K562 (cell line): ENCODE data around the gene CGB3. TPM values are rescaled to one million over a fixed set of nuclear protein-coding genes. Genes with fewer than 3 reads are reported as not detected.
A peak's percentile ranks its signal among the peaks of the same experiment; 100 is the strongest.

Experiments used
- ATAC-seq: fragments of 200-7000 bp; cut with Tn5 transposase; 3 replicates; pipeline ENCODE4 v1.9.1; 2020; ENCODE audit warnings: moderate library complexity
- BruUV-seq: library from RNA; stranded (reverse); fragments of 400-500 nt; replicated peaks from 2 replicates; lab custom pipeline; 2021; lab: Mats Ljungman, UMichigan
- CTCF ChIA-PET: fragments of 300-600 bp; formaldehyde crosslinking; extraction: SDS; loops from one replicate; lab custom pipeline; 2021; ENCODE audit warnings: low intra/inter-chr PET ratio; lab: Yijun Ruan, JAX
- POLR2A ChIA-PET: fragments of 300-600, 350-650 bp; sonication (Branson Sonifier 250); formaldehyde crosslinking; extraction: SDS; loops from one replicate; lab custom pipeline; 2021; ENCODE audit warnings: antibody characterized with exemption, inconsistent platforms; lab: Yijun Ruan, JAX
- DNase-seq, 4 experiments: peaks; one replicate each; pipeline versions ENCODE4 v3.0.0 to v3.0.0-alpha.2; 2011 to 2018; ENCODE audit warnings: low spot score in 3 of 4, mixed read lengths in 3 of 4; ENCODE audit errors: extremely low read depth in 1 of 4
- FAIRE-seq: peaks from 2 replicates; lab custom pipeline; 2011; peaks lifted over from hg19 to GRCh38; lab: Jason Lieb, UNC
- H2AFZ ChIP-seq: 2 replicates; pipeline ENCODE4 v1.6.0; 2011; ENCODE audit warnings: low read depth, low read length, control low read depth, inconsistent platforms
- H3K27ac ChIP-seq: fragments of 200-600 bp; 3 replicates; pipeline ENCODE4 v1.8.0; 2011; ENCODE audit warnings: low read depth, mild to moderate bottlenecking, control low read depth, inconsistent platforms, low read length, moderate library complexity, mixed read lengths; ENCODE audit errors: extremely low read depth
- H3K27me3 ChIP-seq, 2 experiments: fragments of 300-600 bp in 1 of 2; 2 replicates in 1 of 2; 3 replicates in 1 of 2; pipeline versions ENCODE4 v1.6.0 to v1.8.0; 2011; ENCODE audit warnings: inconsistent platforms in 2 of 2, low read length in 2 of 2, mild to moderate bottlenecking in 1 of 2, mixed read lengths in 1 of 2, moderate library complexity in 1 of 2; ENCODE audit not compliant: control insufficient read depth in 2 of 2, insufficient read depth in 2 of 2
- H3K36me3 ChIP-seq: fragments of 300-600 bp; 3 replicates; pipeline ENCODE4 v1.8.0; 2011; ENCODE audit warnings: mild to moderate bottlenecking, low read length, inconsistent platforms; ENCODE audit not compliant: control insufficient read depth, insufficient read depth
- H3K4me1 ChIP-seq, 2 experiments: fragments of 200-600 bp in 1 of 2; replicated peaks in 1 of 2; 2 replicates in 1 of 2; 3 replicates in 1 of 2; pipeline versions ENCODE4 v1.5.1 to v1.8.0; 2011; ENCODE audit warnings: inconsistent platforms in 2 of 2, low read length in 2 of 2, mild to moderate bottlenecking in 1 of 2, mixed read lengths in 1 of 2, moderate library complexity in 1 of 2; ENCODE audit not compliant: control insufficient read depth in 2 of 2, insufficient read depth in 2 of 2
- H3K4me2 ChIP-seq: 2 replicates; pipeline ENCODE4 v1.6.1; 2011; ENCODE audit warnings: low read length, control low read depth, inconsistent platforms, mixed read lengths; ENCODE audit not compliant: insufficient read depth
- H3K4me3 ChIP-seq: fragments of 200-600 bp; sonication (generic), shearing (Covaris generic); 2 replicates; pipeline ENCODE4 v1.5.1; 2016; ENCODE audit warnings: control low read depth, inconsistent platforms
- H3K79me2 ChIP-seq: fragments of 200-600 bp; 3 replicates; pipeline ENCODE4 v1.8.0; 2011; ENCODE audit warnings: low read length, inconsistent platforms; ENCODE audit not compliant: control insufficient read depth, insufficient read depth
- H3K9ac ChIP-seq, 2 experiments: 2 replicates each; pipeline versions ENCODE4 v1.6.0 to v1.6.1; 2011; ENCODE audit warnings: low read depth in 2 of 2, low read length in 2 of 2, control low read depth in 1 of 2, inconsistent platforms in 1 of 2, mild to moderate bottlenecking in 1 of 2, mixed read lengths in 1 of 2; ENCODE audit not compliant: insufficient read depth in 1 of 2
- H3K9me1 ChIP-seq: one replicate; pipeline ENCODE4 v1.6.0; 2011; ENCODE audit warnings: inconsistent platforms, mild to moderate bottlenecking, low read length, moderate library complexity; ENCODE audit not compliant: control insufficient read depth, insufficient read depth
- H3K9me3 ChIP-seq: replicated peaks from 2 replicates; pipeline ENCODE4 v1.5.1; 2011; ENCODE audit warnings: low read depth, low read length, inconsistent platforms; ENCODE audit not compliant: control insufficient read depth, insufficient read depth
- H4K20me1 ChIP-seq: replicated peaks from 2 replicates; pipeline ENCODE4 v1.6.1; 2011; ENCODE audit warnings: low read length, inconsistent platforms, mixed read lengths; ENCODE audit not compliant: control insufficient read depth, insufficient read depth
- BRD4 ChIP-seq: fragments of 200-600 bp; sonication (generic); IDR thresholded peaks from 2 replicates; pipeline ENCODE4 v1.6.1; 2017; ENCODE audit warnings: inconsistent platforms
- EGR1 ChIP-seq: fragments of 450-650 bp; conservative IDR thresholded peaks from 2 replicates; pipeline ENCODE4 v1.6.1; 2017; ENCODE audit warnings: mild to moderate bottlenecking
- GTF2F1 ChIP-seq: IDR thresholded peaks from 2 replicates; pipeline ENCODE4 v1.6.1; 2011; ENCODE audit warnings: low read depth, low read length, improper control_type of control experiment
- KDM1A ChIP-seq, 2 experiments: fragments of 450-650 bp; IDR thresholded peaks; 2 replicates each; pipeline ENCODE4 v1.6.1; 2016; ENCODE audit warnings: mild to moderate bottlenecking in 2 of 2
- KDM5B ChIP-seq: fragments of 200-600 bp; sonication (generic); IDR thresholded peaks from 2 replicates; pipeline ENCODE4 v1.6.1; 2012; ENCODE audit warnings: low read depth, mild to moderate bottlenecking, moderate library complexity, low read length, control low read depth, inconsistent platforms; ENCODE audit not compliant: insufficient replicate concordance
- NR4A1 ChIP-seq, 2 experiments: fragments of 250-450 bp in 1 of 2; fragments of 450-650 bp in 1 of 2; sonication (Bioruptor Pico) in 1 of 2; IDR thresholded peaks; 2 replicates each; pipeline versions ENCODE4 v1.4.0 to v1.6.1; 2016 to 2020; ENCODE audit warnings: mild to moderate bottlenecking in 2 of 2, missing compliant biosample characterization in 1 of 2, missing genetic modification characterization in 1 of 2, moderate library complexity in 1 of 2
- WGBS: fragments of 100-300 bp; shearing (Covaris generic); methylation state at CpG from one replicate; pipeline ENCODE4 v1.1.6; 2016; ENCODE audit warnings: low coverage, mixed read lengths; ENCODE audit not compliant: insufficient coverage; ENCODE audit errors: missing lambda C conversion rate; 5-methylcytosine and 5-hydroxymethylcytosine counted together
- in situ Hi-C: fragments of 300-500 bp; cut with MboI; formaldehyde crosslinking; loops from 4 replicates; pipeline ENCODE4 v1.15.0; 2018; ENCODE audit warnings: inconsistent platforms, mixed read lengths
- intact Hi-C: fragments of 100-400 bp; cut with micrococcal nuclease; formaldehyde crosslinking; loops from 2 replicates; pipeline ENCODE4 v1.14.2; 2022
- polyA plus RNA-seq, 8 experiments: library from polyadenylated mRNA; depleted of rRNA in 4 of 8; stranded (reverse) in 5 of 8; unstranded in 3 of 8; fragments of >200 nt; fragmentation: Nextera tagmentation in 2 of 8; fragmentation: Illumina TruSeq in 1 of 8; extraction: Ambion mirVana in 2 of 8; extraction: Trizol in 1 of 8; gene quantifications; 2 replicates each; pipeline versions ENCODE4 v1.2.1 to v1.2.3, GENCODE V29; 2011 to 2014; ENCODE audit warnings: inconsistent platforms in 1 of 8, missing spikeins in 1 of 8
- total RNA-seq, 7 experiments: library from RNA; depleted of rRNA in 6 of 7; stranded (reverse); fragments of >200 nt in 6 of 7; fragmentation: Illumina TruSeq in 2 of 7; extraction: Trizol in 2 of 7; gene quantifications; 2 replicates each; pipeline versions ENCODE4 v1.2.1 to v1.2.3, GENCODE V29; 2011 to 2021; ENCODE audit warnings: low replicate concordance in 1 of 7
- TF ChIP-seq, protein P1 (sequence below): IDR thresholded peaks from 3 replicates; pipeline ENCODE4 v1.6.1; 2011; ENCODE audit warnings: borderline replicate concordance, mild to moderate bottlenecking, moderate library complexity; ENCODE audit not compliant: insufficient read length; ENCODE audit errors: extremely low read depth

Gene CGB3
- total and polyA plus RNA-seq, 9 of the 15 experiments (the other 6 are each of a cell fraction or from before 2014, with no cell fraction given) = not detected

DNA sequence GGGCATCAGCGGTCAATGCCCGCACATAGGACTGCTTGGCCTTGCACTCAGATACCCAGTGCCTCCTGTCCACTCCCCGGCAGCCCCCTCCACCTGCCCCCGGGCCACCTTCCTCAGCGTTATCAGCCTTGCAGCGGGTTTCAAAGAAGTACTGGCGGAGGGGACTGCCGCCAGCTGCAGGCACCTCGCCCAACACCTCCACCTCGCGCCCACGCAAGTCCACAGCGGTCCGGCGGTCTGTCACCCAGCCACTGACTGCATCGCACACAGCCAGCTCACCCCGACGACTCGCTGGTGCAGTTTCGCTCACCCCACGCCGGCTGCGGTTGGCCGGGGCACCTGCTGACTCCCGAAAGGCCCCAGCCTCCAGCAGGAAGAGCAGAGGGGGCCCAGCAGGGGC lies 37.3 kb upstream of the CGB3 start:
- peaks cover 2 to 42% of the 10 kb centered on the region in 2 experiments; a peak in 4 of 5 replicates for H3K4me1 ChIP-seq
- no TSS peak for BruUV-seq
- WGBS = 4% methylated on average over 23 of the region's 25 CpGs
- H3K27ac ChIP-seq = no peak overlapping the region
- no peaks in the 10 kb centered on the region for H3K36me3 ChIP-seq
- ATAC-seq = no peak
- ChIA-PET POLR2A (interaction anchor here (1.4 kb wide), 1 partner anchor 8 kb away, joined by 4 read pairs; no protein-coding TSS in a partner anchor), CTCF (no interaction called here)
- no peaks in the 10 kb centered on the region for H3K9me3 ChIP-seq
- in situ Hi-C loops = no loop called here
- H3K79me2 ChIP-seq = no peaks in the 10 kb centered on the region
- intact Hi-C loops = no loop called here
- DNase-seq = peak in 1 of 4 experiments; percentile 20
- H3K4me3 ChIP-seq = no peak overlapping the region
- H3K27me3 ChIP-seq = peaks cover 22 to 61% of the 10 kb centered on the region in 2 experiments; a peak in 3 of 5 replicates
- peak overlapping the region in 1 of 2 experiments; percentile 45; a peak in 2 of 4 replicates for H3K9ac ChIP-seq
- no peak overlapping the region for H3K4me2 ChIP-seq
- H3K9me1 ChIP-seq = no peaks in the 10 kb centered on the region
- no peak for TF ChIP-seq NR4A1 (CRISPR knock-in tag; IDR thresholded peaks at IDR 0.05)
- no peak for TF ChIP-seq NR4A1 (tag; IDR thresholded peaks at IDR 0.05)
- TF ChIP-seq EGR1 = peak; percentile 61
- H4K20me1 ChIP-seq = peaks cover 4% of the 10 kb centered on the region; the same call in 1 of the 2 replicates
- FAIRE-seq = no peak
- no peak overlapping the region for H2AFZ ChIP-seq

DNA sequence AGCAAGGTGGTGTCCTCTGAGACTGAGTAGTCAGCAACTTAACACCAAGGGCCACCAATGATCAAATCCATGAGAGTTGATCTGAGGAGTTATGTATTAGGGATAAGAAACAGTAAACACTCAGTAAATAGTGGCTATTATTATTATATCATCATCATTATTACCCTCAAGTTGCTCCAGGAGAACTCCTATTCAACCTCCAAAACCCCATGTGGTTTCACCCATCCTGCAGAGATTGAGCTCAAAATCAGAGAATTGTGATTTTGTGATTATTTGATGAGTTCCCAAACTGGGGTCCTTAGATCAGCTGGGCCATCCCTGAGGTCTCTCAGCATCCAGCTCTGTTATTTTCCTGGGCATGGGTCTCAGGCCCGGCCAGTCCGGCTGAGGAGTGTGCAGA lies 36.9 kb upstream of the CGB3 start:
- FAIRE-seq = no peak
- Histone ChIP-seq H3K36me3 (no peaks in the 10 kb centered on the region), H3K4me1 (peaks cover 2 to 46% of the 10 kb centered on the region in 2 experiments; a peak in 4 of 5 replicates), H3K79me2 (no peaks in the 10 kb centered on the region), H3K4me3 (no peak overlapping the region), H3K9me1 (no peaks in the 10 kb centered on the region), H3K4me2 (no peak overlapping the region), H4K20me1 (peaks cover 4% of the 10 kb centered on the region; the same call in 1 of the 2 replicates), H3K27me3 (peaks cover 19 to 61% of the 10 kb centered on the region in 2 experiments; a peak in 3 of 5 replicates)
- 12% methylated on average over 2 of the region's 2 CpGs for WGBS
- intact Hi-C loops = no loop called here
- ATAC-seq = no peak
- ChIA-PET POLR2A (interaction anchor here (0.6 to 1.4 kb wide), 2 partner anchors 9 to 395 kb away, joined by 3 to 4 read pairs; no protein-coding TSS in a partner anchor), CTCF (no interaction called here)
- DNase-seq = no peak
- in situ Hi-C loops = no loop called here
- TF ChIP-seq KDM1A (IDR thresholded peaks at IDR 0.05) (peak; percentile 11 to 38; a peak in 1 of 4 replicates), KDM5B (no peak), GTF2F1 (no peak), BRD4 (no peak)
- TF ChIP-seq, protein P1, sequence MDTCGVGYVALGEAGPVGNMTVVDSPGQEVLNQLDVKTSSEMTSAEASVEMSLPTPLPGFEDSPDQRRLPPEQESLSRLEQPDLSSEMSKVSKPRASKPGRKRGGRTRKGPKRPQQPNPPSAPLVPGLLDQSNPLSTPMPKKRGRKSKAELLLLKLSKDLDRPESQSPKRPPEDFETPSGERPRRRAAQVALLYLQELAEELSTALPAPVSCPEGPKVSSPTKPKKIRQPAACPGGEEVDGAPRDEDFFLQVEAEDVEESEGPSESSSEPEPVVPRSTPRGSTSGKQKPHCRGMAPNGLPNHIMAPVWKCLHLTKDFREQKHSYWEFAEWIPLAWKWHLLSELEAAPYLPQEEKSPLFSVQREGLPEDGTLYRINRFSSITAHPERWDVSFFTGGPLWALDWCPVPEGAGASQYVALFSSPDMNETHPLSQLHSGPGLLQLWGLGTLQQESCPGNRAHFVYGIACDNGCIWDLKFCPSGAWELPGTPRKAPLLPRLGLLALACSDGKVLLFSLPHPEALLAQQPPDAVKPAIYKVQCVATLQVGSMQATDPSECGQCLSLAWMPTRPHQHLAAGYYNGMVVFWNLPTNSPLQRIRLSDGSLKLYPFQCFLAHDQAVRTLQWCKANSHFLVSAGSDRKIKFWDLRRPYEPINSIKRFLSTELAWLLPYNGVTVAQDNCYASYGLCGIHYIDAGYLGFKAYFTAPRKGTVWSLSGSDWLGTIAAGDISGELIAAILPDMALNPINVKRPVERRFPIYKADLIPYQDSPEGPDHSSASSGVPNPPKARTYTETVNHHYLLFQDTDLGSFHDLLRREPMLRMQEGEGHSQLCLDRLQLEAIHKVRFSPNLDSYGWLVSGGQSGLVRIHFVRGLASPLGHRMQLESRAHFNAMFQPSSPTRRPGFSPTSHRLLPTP = no peak
- TF ChIP-seq, all 486 proteins: peak for 1
- BruUV-seq = no TSS peak
- Histone ChIP-seq H3K9ac (no peak overlapping the region), H2AFZ (no peak overlapping the region), H3K27ac (no peak overlapping the region), H3K9me3 (no peaks in the 10 kb centered on the region)
